Skeletal muscle tissue (tissue), 4 donors: Measurements from ENCODE around the gene RFX8. TPM values are rescaled to one million over a fixed set of nuclear protein-coding genes. Genes with fewer than 3 reads are reported as not detected.
A peak's percentile ranks its signal among the peaks of the same experiment; 100 is the strongest.

Experiments
- H3K27ac ChIP-seq: one replicate; pipeline ENCODE4 v1.7.0; 2013; ENCODE audit warnings: mild to moderate bottlenecking, low read depth, low read length, inconsistent platforms
- H3K27me3 ChIP-seq, 3 donors: one replicate each; pipeline ENCODE4 v1.7.0; 2013; ENCODE audit warnings: low read length in 3 of 3; ENCODE audit not compliant: control insufficient read depth in 3 of 3, insufficient read depth in 3 of 3
- H3K36me3 ChIP-seq, 3 donors: one replicate each; pipeline ENCODE4 v1.7.0; 2013; ENCODE audit warnings: low read length in 3 of 3; ENCODE audit not compliant: control insufficient read depth in 3 of 3, insufficient read depth in 3 of 3
- H3K4me1 ChIP-seq, 3 donors: one replicate each; pipeline ENCODE4 v1.7.0; 2013; ENCODE audit warnings: low read length in 3 of 3, mild to moderate bottlenecking in 3 of 3; ENCODE audit not compliant: control insufficient read depth in 3 of 3, insufficient read depth in 3 of 3
- H3K4me3 ChIP-seq, 3 donors: one replicate each; pipeline ENCODE4 v1.7.0; 2013; ENCODE audit warnings: low read length in 3 of 3
- H3K9ac ChIP-seq, 3 donors: one replicate each; pipeline ENCODE4 v1.7.0; 2013; ENCODE audit warnings: low read length in 3 of 3, mild to moderate bottlenecking in 3 of 3, moderate library complexity in 2 of 3, low read depth in 1 of 3
- H3K9me3 ChIP-seq, 3 donors: one replicate each; pipeline ENCODE4 v1.7.0; 2013; ENCODE audit warnings: low read length in 3 of 3; ENCODE audit not compliant: control insufficient read depth in 3 of 3
- total RNA-seq: library from RNA; depleted of rRNA; stranded (reverse); fragments of >200 nt; gene quantifications from one replicate; pipeline ENCODE4 v1.2.3, GENCODE V29; 2014
- donor health status: Osteomylitis.

Gene RFX8
- total RNA-seq, 1 donor from 2014 or later = under 0.01 TPM

GRCh38 chr2:101432411-101433181 lies 42.3 kb downstream of the RFX8 start:
- H3K27me3 ChIP-seq = no peaks in the 10 kb centered on the region
- no peak overlapping the region for H3K9ac ChIP-seq
- no peak overlapping the region for H3K27ac ChIP-seq
- no peaks in the 10 kb centered on the region for H3K9me3 ChIP-seq
- no peaks in the 10 kb centered on the region for H3K36me3 ChIP-seq
- H3K4me3 ChIP-seq = no peak overlapping the region
- peaks cover 5 to 12% (median 7%) of the 10 kb centered on the region in 3 donors for H3K4me1 ChIP-seq

DNA sequence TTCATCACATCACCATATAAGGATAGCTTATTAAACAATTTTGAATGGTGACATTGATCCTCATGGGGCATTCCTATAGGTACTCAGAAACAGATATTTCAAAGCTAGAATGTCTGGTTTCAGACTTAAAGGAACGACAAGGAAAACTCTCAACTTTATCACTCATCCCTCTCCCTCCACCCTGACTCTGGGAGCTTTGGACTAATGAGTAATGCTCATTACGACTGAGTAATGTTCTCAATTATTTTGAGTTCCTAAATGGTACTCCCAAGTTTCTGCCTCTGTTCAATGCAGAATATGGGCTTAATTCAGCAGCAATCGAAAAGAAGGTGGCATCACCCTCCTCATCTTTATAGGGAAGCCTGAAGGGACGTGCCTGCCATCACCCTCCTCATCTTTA lies 43.4 kb downstream of the RFX8 start:
- Histone ChIP-seq H3K27me3 (no peaks in the 10 kb centered on the region), H3K4me3 (no peak overlapping the region), H3K9me3 (no peaks in the 10 kb centered on the region), H3K4me1 (peaks cover 5 to 12% (median 7%) of the 10 kb centered on the region in 3 donors), H3K27ac (no peak overlapping the region), H3K9ac (no peak overlapping the region), H3K36me3 (no peaks in the 10 kb centered on the region)

- H3K27me3 ChIP-seq = no peaks in the 10 kb centered on the region
- no peak overlapping the region for H3K4me3 ChIP-seq
- H3K36me3 ChIP-seq = no peaks in the 10 kb centered on the region
- peaks cover 5 to 12% (median 7%) of the 10 kb centered on the region in 3 donors for H3K4me1 ChIP-seq
- no peak overlapping the region for H3K9ac ChIP-seq
- H3K9me3 ChIP-seq = no peaks in the 10 kb centered on the region
- no peak overlapping the region for H3K27ac ChIP-seq
Observed at GRCh38 chr2:101430156-101430555, 44.8 kb downstream of the RFX8 start.

GRCh38 chr2:101429453-101429852 lies 45.5 kb downstream of the RFX8 start:
- H3K27me3 ChIP-seq = no peaks in the 10 kb centered on the region
- H3K4me1 ChIP-seq = peaks cover 5 to 9% (median 7%) of the 10 kb centered on the region in 3 donors
- H3K27ac ChIP-seq = no peak overlapping the region
- H3K9me3 ChIP-seq = no peaks in the 10 kb centered on the region
- no peak overlapping the region for H3K9ac ChIP-seq
- no peak overlapping the region for H3K4me3 ChIP-seq
- H3K36me3 ChIP-seq = no peaks in the 10 kb centered on the region

DNA sequence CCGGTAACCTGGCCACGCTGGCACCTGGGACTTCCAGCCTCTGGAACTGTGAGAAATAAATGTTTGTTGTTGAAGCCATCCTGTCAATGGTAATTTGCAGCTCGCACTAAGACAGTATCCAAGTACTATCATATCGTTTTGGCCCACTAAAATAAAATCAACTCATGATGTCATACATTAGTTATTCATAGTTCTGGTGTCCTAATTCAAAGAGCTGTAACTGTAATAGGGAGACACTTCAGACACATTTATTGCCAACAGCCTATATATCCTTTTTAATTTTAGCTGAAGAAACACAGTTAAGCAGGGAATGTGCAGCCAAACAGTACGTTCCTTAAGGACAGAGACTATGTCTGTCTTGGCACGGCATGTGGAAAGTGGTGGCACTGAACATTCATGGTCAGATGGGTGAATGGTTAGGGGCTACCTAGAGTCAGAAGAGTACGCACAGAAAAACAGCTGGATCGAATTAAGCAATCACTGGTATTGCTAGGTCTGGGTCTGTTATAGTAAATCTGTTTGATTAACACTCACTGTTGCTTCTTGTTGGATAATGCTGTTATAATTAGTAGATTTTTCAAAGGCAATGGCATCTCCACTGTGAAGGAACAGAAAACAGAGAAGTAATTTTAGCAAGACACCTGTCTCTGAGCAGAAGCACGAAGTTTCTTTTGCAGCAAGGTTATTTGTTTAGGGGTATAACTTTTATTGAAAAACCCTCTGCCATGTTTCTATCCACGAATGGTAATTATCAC lies 46.3 kb downstream of the RFX8 start:
- Histone ChIP-seq H3K36me3 (no peaks in the 10 kb centered on the region), H3K27me3 (no peaks in the 10 kb centered on the region), H3K4me3 (peak overlapping the region in 2 of 3 donors; percentile 17 to 52), H3K4me1 (peaks cover 5 to 9% (median 7%) of the 10 kb centered on the region in 3 donors), H3K27ac (peak overlapping the region; percentile 59), H3K9me3 (no peaks in the 10 kb centered on the region), H3K9ac (peak overlapping the region in 1 of 3 donors; percentile 45)

GRCh38 chr2:101427743-101428142 lies 47.2 kb downstream of the RFX8 start:
- no peaks in the 10 kb centered on the region for H3K9me3 ChIP-seq
- no peak overlapping the region for H3K9ac ChIP-seq
- H3K27ac ChIP-seq = no peak overlapping the region
- H3K27me3 ChIP-seq = no peaks in the 10 kb centered on the region
- H3K36me3 ChIP-seq = no peaks in the 10 kb centered on the region
- no peak overlapping the region for H3K4me3 ChIP-seq
- peaks cover 5 to 9% (median 7%) of the 10 kb centered on the region in 3 donors for H3K4me1 ChIP-seq

DNA sequence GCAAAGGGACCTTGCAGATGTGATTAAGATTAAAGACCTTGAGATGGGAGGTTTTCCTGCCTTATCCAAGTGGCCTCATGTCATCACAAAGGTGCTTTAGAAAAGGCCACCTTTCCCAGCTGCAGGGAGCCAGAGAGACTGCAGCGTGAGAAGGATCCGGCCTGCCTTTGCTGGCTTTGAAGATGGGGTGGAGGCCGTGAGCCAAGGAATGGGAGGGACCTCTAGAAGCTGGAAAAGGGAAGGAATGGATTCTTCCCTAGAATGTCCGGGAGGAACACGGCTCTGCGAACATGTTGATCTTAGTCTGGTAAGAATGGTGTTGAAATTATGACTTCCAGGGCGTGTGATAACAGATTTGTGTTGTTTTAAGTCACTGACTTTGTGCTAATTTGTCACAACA lies 47.7 kb downstream of the RFX8 start:
- Histone ChIP-seq H3K4me1 (peaks cover 5 to 9% (median 7%) of the 10 kb centered on the region in 3 donors), H3K36me3 (no peaks in the 10 kb centered on the region), H3K27ac (no peak overlapping the region), H3K9ac (no peak overlapping the region), H3K27me3 (no peaks in the 10 kb centered on the region), H3K4me3 (no peak overlapping the region), H3K9me3 (no peaks in the 10 kb centered on the region)

GRCh38 chr2:101426822-101427221 lies 48.1 kb downstream of the RFX8 start:
- H3K27me3 ChIP-seq = no peaks in the 10 kb centered on the region
- no peaks in the 10 kb centered on the region for H3K36me3 ChIP-seq
- H3K4me1 ChIP-seq = peaks cover 5 to 9% (median 7%) of the 10 kb centered on the region in 3 donors
- no peaks in the 10 kb centered on the region for H3K9me3 ChIP-seq
- no peak overlapping the region for H3K9ac ChIP-seq
- H3K4me3 ChIP-seq = no peak overlapping the region
- no peak overlapping the region for H3K27ac ChIP-seq

GRCh38 chr2:101420623-101421022 lies 54.3 kb downstream of the RFX8 start:
- Histone ChIP-seq H3K9ac (no peak overlapping the region), H3K27ac (no peak overlapping the region), H3K4me1 (peaks cover 0 to 4% (median 2%) of the 10 kb centered on the region in 3 donors), H3K9me3 (no peaks in the 10 kb centered on the region), H3K27me3 (no peaks in the 10 kb centered on the region), H3K36me3 (no peaks in the 10 kb centered on the region), H3K4me3 (no peak overlapping the region)

DNA sequence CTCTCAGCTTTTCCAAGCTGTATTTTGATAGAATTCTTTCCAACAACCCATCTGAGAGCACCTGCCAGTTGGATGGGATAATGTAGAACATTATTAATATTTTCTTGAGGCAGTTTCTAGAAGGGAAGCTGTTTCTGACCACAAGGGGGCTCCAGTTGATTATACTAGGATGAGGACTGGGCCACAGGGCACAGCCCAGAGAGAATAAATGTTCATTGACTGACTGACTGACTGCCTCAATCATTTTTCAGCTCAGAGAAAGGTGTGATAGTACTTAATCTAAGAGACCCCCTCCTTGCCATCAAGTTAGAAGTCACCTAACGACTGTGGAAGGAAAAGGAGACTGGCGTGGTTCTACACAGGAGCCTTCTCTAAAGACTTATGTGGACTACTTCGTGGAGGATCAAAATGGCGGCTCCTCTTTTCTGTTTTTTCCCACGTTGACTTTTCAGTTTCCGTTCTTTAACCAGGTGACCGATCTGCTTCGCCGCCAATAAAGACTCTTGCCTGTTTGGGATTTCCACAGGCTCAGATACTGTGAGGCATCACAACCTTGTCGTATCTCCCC lies 55.7 kb downstream of the RFX8 start:
- Histone ChIP-seq H3K27me3 (no peaks in the 10 kb centered on the region), H3K4me1 (peaks cover 0 to 4% (median 2%) of the 10 kb centered on the region in 3 donors), H3K9ac (no peak overlapping the region), H3K9me3 (no peaks in the 10 kb centered on the region), H3K27ac (no peak overlapping the region), H3K4me3 (no peak overlapping the region), H3K36me3 (no peaks in the 10 kb centered on the region)
